Measurements from ENCODE around the gene PRDM7. TPM values are rescaled to one million over a fixed set of nuclear protein-coding genes. Genes with fewer than 3 reads are reported as not detected.

Gene PRDM7
- total RNA-seq, 1 donor from 2014 or later, result not detected

DNA sequence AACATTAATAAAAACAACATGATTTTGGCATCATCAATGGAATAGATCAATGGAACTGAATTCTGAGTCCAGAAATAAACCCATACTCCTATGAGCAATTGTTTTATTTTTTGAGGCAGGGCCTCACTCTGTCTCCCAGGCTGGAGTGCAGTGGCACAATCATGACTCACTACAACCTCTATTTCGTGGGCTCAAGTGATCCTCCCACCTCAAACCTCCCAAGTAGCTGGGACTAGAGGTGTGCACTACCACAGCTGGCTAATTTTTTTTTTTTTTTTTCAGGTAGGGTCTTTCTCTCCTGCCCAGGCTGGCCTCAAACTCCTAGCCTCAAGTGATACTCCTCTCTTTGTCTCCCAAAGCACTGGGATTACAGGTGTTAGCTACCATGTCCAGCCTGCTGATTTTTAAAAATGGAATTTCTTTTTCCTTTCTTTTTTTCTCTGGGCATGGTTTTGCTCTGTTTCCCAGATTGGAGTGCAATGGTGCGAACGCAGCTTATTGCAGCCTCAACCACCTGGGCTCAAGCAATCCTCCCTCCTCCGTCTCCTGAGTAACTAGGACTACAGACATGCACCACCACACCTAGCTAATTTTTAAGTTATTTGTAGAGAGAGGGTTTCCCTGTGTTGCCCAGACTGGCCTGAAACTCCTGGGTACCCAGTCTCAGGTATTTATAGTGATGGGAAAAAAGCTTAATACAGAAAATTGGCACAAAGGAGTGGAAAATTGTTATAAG, 7.3 kb upstream of the PRDM7 start:
- peaks cover 2% of the 10 kb centered on the region for H3K9me3 Mint-ChIP-seq (ENCODE audit: unreplicated experiment)
- no peaks in the 10 kb centered on the region for H3K27me3 Mint-ChIP-seq (ENCODE audit: low read depth, unreplicated experiment)
- DNase-seq (ENCODE audit: low read depth) (no peak), FAIRE-seq (no peak)
- H3K4me1 Mint-ChIP-seq (ENCODE audit: low read depth, unreplicated experiment), result no peaks in the 10 kb centered on the region
- Histone ChIP-seq H3K4me3 (ENCODE audit: insufficient read depth, low read depth, low read length) (no peak overlapping the region), H3K9ac (ENCODE audit: low read length) (no peak overlapping the region), H3K36me3 (ENCODE audit: insufficient read depth, low read length) (no peaks in the 10 kb centered on the region), H4K20me1 (ENCODE audit: insufficient read depth, low read length) (no peaks in the 10 kb centered on the region), H3K27me3 (ENCODE audit: insufficient read depth, low read length) (no peaks in the 10 kb centered on the region), H3K4me1 (ENCODE audit: insufficient read depth, low read length) (peaks cover 3% of the 10 kb centered on the region), H2AFZ (ENCODE audit: low read depth, low read length) (no peak overlapping the region), H3K4me2 (ENCODE audit: low read length) (no peak overlapping the region), H3K79me2 (ENCODE audit: insufficient read depth, low read length) (no peaks in the 10 kb centered on the region), H3K9me3 (ENCODE audit: insufficient read depth, low read depth, low read length) (no peaks in the 10 kb centered on the region), H3K27ac (ENCODE audit: low read depth, low read length) (no peak overlapping the region)
- TF ChIP-seq, protein P1, sequence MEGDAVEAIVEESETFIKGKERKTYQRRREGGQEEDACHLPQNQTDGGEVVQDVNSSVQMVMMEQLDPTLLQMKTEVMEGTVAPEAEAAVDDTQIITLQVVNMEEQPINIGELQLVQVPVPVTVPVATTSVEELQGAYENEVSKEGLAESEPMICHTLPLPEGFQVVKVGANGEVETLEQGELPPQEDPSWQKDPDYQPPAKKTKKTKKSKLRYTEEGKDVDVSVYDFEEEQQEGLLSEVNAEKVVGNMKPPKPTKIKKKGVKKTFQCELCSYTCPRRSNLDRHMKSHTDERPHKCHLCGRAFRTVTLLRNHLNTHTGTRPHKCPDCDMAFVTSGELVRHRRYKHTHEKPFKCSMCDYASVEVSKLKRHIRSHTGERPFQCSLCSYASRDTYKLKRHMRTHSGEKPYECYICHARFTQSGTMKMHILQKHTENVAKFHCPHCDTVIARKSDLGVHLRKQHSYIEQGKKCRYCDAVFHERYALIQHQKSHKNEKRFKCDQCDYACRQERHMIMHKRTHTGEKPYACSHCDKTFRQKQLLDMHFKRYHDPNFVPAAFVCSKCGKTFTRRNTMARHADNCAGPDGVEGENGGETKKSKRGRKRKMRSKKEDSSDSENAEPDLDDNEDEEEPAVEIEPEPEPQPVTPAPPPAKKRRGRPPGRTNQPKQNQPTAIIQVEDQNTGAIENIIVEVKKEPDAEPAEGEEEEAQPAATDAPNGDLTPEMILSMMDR (IDR thresholded peaks at IDR 0.05; ENCODE audit: insufficient read depth, low read depth, low read length), result no peak
- TF ChIP-seq EZH2 (IDR thresholded peaks at IDR 0.05; ENCODE audit: insufficient read depth, low read length), result no peak
- no peak overlapping the region for H3K27ac Mint-ChIP-seq (ENCODE audit: unreplicated experiment)
- no peaks in the 10 kb centered on the region for H3K36me3 Mint-ChIP-seq (ENCODE audit: low read depth, unreplicated experiment)
- H3K4me3 Mint-ChIP-seq (ENCODE audit: unreplicated experiment), result no peak overlapping the region

- Histone ChIP-seq H3K27ac (ENCODE audit: low read depth, low read length) (no peak overlapping the region), H4K20me1 (ENCODE audit: insufficient read depth, low read length) (no peaks in the 10 kb centered on the region), H2AFZ (ENCODE audit: low read depth, low read length) (no peak overlapping the region), H3K4me3 (ENCODE audit: insufficient read depth, low read depth, low read length) (no peak overlapping the region), H3K9ac (ENCODE audit: low read length) (no peak overlapping the region), H3K9me3 (ENCODE audit: insufficient read depth, low read depth, low read length) (no peaks in the 10 kb centered on the region), H3K79me2 (ENCODE audit: insufficient read depth, low read length) (no peaks in the 10 kb centered on the region), H3K4me1 (ENCODE audit: insufficient read depth, low read length) (peaks cover 3% of the 10 kb centered on the region), H3K36me3 (ENCODE audit: insufficient read depth, low read length) (no peaks in the 10 kb centered on the region), H3K4me2 (ENCODE audit: low read length) (peak overlapping the region; percentile 93), H3K27me3 (ENCODE audit: insufficient read depth, low read length) (peaks cover 2% of the 10 kb centered on the region)
- FAIRE-seq (no peak), DNase-seq (ENCODE audit: low read depth) (no peak)
- no peaks in the 10 kb centered on the region for H3K4me1 Mint-ChIP-seq (ENCODE audit: low read depth, unreplicated experiment)
- TF ChIP-seq EZH2 (IDR thresholded peaks at IDR 0.05; ENCODE audit: insufficient read depth, low read length), result no peak
- TF ChIP-seq, protein P1 (IDR thresholded peaks at IDR 0.05; ENCODE audit: insufficient read depth, low read depth, low read length), result no peak
- no peaks in the 10 kb centered on the region for H3K27me3 Mint-ChIP-seq (ENCODE audit: low read depth, unreplicated experiment)
- H3K36me3 Mint-ChIP-seq (ENCODE audit: low read depth, unreplicated experiment), result no peaks in the 10 kb centered on the region
- peaks cover 2% of the 10 kb centered on the region for H3K9me3 Mint-ChIP-seq (ENCODE audit: unreplicated experiment)
- H3K4me3 Mint-ChIP-seq (ENCODE audit: unreplicated experiment), result peak overlapping the region; percentile 92
- no peak overlapping the region for H3K27ac Mint-ChIP-seq (ENCODE audit: unreplicated experiment)
Measured at GRCh38 chr16:90083139-90083538, 6.0 kb upstream of the PRDM7 start.

GRCh38 chr16:90081606-90081970, 4.5 kb upstream of the PRDM7 start:
- Mint-ChIP-seq H3K4me1 (ENCODE audit: low read depth, unreplicated experiment) (peaks cover 3% of the 10 kb centered on the region), H3K36me3 (ENCODE audit: low read depth, unreplicated experiment) (no peaks in the 10 kb centered on the region), H3K27me3 (ENCODE audit: low read depth, unreplicated experiment) (peaks cover 8% of the 10 kb centered on the region), H3K9me3 (ENCODE audit: unreplicated experiment) (peaks cover 3% of the 10 kb centered on the region), H3K27ac (ENCODE audit: unreplicated experiment) (peak overlapping the region; percentile 78), H3K4me3 (ENCODE audit: unreplicated experiment) (peak overlapping the region; percentile 92)
- no peak overlapping the region for H3K27ac ChIP-seq (ENCODE audit: low read depth, low read length)
- TF ChIP-seq EZH2 (IDR thresholded peaks at IDR 0.05; ENCODE audit: insufficient read depth, low read length), result no peak
- TF ChIP-seq, protein P1 (IDR thresholded peaks at IDR 0.05; ENCODE audit: insufficient read depth, low read depth, low read length), result no peak
- no peaks in the 10 kb centered on the region for H3K36me3 ChIP-seq (ENCODE audit: insufficient read depth, low read length)
- H3K27me3 ChIP-seq (ENCODE audit: insufficient read depth, low read length), result peaks cover 2% of the 10 kb centered on the region
- no peaks in the 10 kb centered on the region for H3K9me3 ChIP-seq (ENCODE audit: insufficient read depth, low read depth, low read length)
- DNase-seq (ENCODE audit: low read depth) (no peak), FAIRE-seq (no peak)
- peaks cover 14% of the 10 kb centered on the region for H3K4me1 ChIP-seq (ENCODE audit: insufficient read depth, low read length)
- H3K9ac ChIP-seq (ENCODE audit: low read length), result peak overlapping the region; percentile 76
- H3K4me2 ChIP-seq (ENCODE audit: low read length), result peak overlapping the region; percentile 93
- H3K79me2 ChIP-seq (ENCODE audit: insufficient read depth, low read length), result no peaks in the 10 kb centered on the region
- H3K4me3 ChIP-seq (ENCODE audit: insufficient read depth, low read depth, low read length), result no peak overlapping the region
- H4K20me1 ChIP-seq (ENCODE audit: insufficient read depth, low read length), result no peaks in the 10 kb centered on the region
- no peak overlapping the region for H2AFZ ChIP-seq (ENCODE audit: low read depth, low read length)
